Inflammatory macrophage treated with lipopolysaccharide for 4 hours (primary cell): ENCODE data around the gene RPTOR.
A peak's percentile ranks its signal among the peaks of the same experiment; 100 is the strongest.
"Not testable (repeated sequence)": the region's sequence is repeated elsewhere in the genome, so short reads cannot be mapped to it uniquely, and the experiment has no call there.

ENCODE experiments used
- DNase-seq: peaks from one replicate; pipeline ENCODE4 v3.0.0-alpha.2; 2020

Gene RPTOR

DNA sequence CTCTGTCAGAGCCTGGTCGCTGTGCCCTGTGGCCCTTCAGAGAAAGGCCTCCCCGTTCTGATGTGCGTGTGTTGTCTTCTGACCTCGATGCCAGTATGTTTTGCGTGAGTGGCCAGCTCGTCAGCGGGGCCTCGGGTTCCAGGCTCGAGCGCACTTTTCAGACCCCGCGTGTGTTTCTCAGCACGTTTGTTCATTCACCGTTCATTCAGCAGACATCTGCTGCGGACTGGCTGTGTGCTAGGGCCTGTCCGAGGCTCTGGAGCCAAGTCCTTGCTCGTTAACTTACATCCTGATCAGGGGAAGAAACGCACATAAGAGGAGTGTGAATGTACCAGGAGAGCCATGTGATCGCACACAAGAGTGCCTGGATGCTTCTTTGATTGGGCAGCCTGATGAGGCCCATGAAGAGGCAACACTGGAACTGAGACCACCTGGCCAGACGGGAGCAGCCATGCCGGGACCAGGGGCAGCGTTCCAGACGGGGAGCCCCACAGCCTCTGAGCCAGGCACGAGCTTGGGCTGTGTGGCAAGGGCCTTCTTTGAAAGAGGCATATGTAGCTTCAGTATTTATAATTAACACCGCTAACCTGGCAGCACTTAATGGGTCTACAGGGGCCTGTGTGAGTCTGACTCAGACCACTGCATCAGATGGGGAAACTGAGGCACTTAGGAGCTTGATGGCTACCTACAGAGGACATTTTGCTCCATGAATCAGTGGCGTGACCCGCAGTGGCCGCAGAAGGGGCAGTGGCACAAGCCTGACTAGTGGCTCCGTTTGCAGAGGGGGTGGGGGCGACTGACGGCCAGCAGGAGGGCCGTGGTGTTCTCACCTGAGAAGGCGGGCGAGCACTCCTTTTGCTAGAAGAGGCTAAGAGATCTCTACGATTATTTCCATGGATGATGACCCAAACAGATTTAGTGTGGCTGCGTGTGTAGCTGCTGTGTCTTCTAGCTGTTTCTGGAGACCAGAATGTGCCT is 259.1 kb downstream of the RPTOR start:
- no peak for DNase-seq

DNA sequence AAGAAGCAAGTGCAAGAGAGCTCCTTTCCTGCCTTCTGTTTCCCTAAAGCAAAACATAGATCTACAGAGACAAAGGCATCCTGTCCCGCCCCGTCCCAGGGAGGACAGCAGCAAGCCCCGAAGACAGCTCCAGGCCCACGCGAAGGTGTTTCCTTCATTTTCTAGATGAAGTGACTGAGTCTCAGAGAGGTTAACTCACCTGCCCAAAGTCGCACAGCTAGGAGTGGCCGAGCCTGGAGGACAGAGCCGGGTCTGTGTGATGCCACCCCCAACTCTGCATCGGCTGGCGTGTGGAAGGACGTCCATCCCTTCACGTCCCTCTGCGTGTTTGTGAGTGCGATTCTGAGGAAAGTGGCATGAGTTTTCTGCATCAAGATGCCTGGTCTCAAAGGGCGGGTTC is 259.8 kb downstream of the RPTOR start:
- no peak for DNase-seq

DNA sequence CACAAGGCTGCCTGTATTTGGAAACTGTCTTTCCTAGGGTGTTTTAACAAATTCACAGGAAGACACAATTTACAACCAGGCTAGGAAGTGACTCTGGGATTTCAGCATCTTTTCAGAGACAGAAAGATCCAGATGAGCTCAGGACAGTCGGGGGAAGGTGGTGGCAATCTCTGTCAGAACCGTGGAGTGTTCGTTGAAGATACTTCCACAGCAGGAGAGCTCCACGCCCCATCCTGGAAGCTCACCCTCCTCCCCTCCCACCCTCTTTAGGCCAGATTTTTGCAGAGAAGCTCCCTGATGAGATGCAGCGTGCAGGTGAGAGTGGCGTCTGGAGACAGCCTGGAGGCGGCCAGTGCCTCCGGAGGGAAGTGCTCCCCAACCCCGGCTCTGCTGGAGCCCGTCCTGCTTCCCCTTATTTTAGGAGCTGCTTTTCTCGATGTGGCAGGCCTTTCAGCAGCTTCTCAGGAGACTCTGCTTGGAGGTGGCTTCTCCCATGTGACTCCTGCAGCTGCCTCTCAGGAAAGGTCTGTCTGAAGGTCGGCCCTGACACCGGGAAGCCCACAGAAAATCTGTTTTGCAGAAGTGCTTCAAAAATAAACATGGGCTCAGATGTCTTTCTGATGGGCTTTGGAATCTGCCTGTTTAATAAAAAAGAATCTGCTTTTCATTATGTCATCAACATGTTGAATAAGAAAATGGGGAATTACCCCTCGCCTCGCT is 260.6 kb downstream of the RPTOR start:
- DNase-seq = no peak

DNA sequence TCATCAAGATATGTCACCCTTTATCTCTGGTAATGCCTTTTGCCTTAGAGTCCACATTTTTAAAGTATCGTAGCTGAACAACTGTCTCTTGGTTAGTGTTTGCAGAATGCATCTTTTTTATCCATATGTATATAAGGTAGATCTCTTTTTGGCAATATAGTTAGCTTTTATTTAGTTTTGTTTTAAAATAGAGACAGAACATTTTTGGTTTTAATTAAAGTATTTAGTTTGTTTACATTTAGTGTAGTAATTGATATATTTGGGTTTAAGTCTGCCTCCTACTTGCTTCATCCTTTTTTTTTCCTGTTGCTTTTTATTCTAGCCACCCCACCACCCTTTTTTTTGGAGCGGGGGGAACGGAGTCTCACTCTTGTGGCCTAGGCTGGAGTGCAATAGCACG is 262.4 kb downstream of the RPTOR start:
- no peak for DNase-seq

DNA sequence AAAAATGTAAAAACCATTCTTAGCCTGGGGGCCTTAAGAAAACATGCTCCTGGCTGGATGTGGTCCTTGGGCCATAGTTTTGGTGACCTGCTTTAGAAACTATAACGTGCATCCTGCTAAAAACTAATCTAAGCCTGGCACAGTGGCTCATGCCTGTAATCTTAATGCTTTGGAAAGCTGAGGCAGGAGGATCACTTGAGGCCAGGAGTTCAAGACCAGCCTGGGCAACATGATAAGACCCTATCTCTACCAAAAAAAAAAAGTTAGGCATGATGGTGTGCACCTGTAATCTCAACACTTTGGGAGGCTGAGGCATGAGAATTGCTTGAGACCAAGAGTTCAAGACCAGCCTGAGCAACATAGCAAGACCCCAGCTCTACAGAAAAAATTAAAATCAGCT is 263.2 kb downstream of the RPTOR start:
- no peak for DNase-seq

DNA sequence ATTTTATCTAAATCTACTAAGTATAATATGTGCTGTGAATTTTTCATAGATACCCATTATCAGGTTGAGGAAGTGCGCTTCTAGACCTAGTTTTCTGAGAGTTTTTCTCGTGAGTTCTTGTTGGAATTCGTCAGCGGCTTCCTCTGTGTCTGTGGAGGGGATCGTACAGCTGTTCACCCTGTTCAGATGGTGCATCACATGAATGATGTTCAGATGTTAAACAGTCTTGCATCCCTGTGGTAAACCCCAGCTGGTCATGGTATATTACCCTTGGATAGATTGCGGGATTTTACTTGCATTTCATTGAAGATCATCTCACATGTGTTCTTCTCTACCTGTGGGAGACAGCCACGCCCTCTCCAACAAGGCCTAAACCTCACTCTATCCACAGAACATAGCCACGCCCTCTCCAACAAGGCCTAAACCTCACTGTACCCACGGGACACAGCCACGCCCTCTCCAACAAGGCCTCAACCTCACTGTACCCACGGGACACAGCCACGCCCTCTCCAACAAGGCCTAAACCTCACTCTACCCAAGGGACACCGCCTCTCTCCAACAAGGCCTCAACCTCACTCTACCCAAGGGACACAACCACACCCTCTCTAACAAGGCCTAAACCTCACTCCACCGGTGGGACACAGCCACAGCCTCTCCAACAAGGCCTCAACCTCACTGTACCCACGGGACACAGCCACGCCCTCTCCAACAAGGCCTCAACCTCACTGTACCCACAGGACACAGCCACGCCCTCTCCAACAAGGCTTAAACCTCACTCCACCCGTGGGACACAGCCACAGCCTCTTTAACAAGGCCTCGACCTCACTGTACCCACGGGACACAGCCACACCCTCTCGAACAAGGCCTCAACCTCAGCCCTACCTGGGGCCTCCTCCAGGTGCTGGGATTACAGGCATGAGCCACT is 266.8 kb downstream of the RPTOR start:
- no peak for DNase-seq

DNA sequence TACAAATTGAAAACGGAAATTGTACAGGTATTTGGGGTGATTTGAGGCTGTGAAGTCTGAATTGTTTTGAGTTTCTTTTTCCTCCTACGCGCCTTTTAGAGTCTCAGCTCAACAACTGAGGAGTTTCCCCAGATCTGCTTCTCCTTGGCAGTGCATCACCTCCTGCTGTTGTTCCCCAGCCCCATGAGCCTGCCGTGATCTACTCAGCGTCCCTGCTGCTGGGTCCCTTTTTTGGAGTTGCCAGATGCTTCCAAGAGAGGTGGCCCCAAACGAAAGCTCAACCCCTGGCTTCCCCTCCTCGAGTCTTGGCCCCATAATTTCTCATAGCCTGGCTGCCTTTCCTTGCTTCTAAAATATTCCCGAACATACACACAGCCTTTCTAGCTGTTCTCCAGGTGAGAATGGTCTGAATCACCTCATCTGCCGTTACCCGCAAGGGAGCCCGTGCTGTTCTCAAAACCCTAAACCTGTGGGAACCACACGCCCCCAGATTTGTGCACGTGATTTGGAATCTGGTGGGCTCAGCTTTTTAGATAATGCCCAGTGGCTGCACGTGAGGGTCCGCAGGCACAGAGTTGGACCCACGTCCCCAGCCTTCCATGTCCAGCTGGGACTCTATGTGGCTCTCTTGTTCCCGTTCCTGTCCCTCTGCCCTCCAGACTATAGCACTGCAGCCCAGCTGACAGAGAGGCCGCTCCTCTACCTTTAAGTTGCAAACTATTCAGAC is 267.9 kb downstream of the RPTOR start:
- no peak for DNase-seq

DNA sequence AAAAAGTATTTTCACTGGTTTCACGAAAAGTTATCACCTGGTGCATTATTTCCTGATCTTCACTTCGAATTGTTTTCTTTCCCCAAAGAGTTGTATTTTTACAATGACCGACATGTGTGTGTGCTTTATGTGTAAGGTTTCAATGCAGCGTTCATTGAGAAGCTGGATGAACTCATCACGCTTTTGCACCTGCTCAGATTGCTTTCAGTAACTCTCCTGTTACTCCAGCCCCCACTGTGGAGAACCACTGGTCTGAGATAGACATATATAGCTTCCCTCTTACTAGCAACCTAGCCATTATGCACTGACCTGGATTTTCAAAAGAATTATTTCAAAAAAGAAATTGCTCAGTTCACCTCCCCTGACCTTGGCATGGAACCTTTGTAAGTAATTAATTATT is 268.7 kb downstream of the RPTOR start:
- DNase-seq = no peak

DNA sequence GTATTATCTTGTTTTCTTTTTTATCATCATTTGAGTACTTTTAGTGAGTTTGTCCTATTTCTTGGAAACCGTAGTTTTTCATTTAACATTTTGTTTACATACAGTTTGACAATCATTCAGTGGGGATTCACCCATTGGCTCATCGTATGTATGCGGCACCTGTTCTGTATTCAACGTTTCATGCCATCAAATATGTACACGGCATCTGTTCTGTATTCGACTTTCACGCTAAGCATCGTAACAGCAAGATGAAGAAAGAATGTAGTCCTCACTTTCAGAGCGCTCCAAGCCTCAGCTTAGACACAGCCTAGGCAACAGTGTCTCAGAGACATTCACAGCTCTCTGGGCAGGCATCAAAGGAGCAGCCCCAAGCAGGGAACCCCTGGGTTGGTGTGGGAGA is 269.9 kb downstream of the RPTOR start:
- DNase-seq = no peak

DNA sequence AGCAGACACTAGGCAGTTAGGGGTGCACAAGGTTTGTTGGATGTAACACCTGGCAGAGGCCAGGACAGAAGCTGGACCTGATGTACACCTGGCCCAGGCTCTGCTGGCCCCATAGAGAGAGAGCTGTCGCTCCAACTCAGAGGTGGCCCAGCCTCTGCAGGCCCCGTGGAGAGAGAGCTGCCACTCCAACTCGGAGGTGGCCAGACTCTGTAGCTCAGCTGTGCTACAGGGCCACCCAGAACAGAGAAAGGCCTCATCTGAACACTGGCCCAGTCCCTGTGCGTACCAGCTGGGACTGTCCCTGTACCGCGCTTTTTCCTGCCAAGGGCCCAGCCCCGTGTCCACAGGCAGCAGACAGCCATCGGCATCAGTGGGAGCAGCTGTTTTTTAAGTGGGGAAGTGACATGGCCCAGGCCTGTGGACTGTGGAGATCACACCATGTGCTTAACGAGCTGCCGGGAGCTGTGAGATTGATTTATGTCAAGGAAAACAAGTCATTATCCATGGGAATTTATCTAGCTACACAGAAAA is 270.6 kb downstream of the RPTOR start:
- no peak for DNase-seq

DNA sequence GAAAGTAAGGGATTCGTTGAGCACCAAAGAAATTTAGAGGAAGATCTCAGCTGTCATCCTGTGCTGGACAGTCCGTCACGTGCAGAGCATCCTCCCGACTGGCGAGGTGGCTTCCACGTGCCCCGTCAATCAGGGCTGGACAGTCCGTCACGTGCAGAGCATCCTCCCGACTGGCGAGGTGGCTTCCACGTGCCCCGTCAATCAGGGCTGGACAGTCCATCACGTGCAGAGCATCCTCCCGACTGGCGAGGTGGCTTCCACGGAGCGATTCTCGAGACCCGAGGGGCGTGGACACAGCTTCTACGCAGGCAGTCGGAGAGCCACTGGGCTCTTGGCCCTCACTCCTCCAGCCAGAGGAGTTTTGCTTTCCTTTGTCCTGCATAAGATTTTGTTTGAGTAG is 271.1 kb downstream of the RPTOR start:
- not testable (repeated sequence) for DNase-seq

DNA sequence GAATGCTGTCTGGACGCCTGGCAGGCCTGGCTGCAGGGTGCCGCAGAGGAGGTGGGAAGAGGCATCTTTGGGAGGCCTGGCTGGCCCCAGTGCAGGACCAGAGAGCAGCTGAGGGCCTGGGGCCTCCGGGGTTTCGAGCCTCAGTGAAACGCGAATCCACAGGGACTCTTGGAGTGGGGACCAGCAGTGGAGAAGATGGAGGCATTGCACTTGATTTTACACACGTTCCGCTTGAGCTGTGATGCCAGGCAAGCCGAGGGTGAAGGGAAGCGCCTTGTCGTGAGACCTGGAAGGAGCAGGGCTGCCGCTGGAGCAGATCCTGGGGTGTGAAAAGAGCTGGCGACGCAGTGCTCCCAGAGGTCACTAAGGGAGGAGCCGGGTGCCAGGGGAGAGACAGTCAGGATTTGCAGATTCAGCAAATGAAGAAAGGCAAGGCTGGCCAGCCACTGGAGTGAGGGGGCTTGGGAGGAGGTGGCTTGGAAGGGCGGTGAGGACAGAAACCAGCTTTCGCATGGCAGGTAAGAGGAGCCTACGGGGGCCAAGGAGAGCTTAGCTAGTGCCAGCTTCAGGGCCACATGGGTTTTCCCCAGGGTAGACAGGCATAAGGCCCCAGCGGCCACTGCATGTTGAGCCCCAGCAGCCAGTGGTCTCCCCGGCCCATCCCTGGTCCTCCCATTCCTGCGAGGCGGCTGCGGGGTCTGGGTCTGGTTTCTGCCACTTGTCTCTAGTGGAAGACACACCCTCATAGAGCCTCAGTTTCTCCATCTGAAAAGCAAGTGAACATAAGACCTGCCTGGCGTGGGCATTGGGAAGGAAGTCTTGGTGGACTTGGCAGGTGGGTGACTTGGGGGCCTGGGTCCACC is 271.8 kb downstream of the RPTOR start:
- no peak for DNase-seq

DNA sequence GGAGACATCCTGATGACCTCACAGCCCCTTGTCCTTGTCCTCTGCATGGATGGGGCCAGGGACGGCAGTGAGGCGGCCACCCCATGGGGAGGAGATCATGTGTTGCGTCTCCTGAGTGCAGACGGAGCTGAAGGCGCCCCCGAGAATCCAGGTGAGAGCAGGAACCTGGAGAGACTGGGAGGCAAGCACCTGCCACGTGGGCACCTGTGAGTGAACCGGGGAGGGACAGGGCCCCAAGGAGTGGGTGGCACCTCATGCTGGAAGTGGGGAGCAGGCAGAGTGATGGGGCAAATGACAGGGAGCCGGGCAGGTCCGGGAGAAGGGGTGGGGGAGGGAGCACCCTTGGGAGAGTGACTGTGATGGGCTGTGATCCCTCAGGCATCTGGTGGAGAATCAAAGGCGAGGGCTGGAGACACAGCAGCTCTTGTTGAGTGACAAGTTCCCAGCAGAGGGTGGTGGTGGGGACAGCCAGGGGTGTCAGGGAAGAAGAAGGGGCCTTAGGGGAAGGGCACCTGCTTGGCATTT is 272.7 kb downstream of the RPTOR start:
- no peak for DNase-seq

DNA sequence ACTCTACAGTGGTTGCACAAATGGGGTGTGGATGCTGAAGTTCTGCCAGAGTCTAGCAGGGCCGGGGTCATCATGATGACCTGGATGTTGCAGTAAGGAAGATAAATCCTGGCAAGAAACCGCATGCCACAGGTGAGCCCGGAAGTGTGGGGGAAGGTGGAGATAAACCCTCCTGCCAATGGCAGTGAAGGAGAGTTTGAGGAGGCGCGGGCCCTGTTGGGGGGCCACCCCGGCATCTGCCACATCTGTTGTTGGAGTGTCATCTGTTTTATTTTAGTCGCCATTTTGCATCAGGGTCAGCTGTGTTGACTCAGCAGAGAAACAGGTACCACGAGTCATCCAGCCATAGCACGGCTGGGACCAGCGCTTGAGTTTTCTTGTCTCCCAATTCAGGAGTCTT is 273.2 kb downstream of the RPTOR start:
- DNase-seq = no peak

DNA sequence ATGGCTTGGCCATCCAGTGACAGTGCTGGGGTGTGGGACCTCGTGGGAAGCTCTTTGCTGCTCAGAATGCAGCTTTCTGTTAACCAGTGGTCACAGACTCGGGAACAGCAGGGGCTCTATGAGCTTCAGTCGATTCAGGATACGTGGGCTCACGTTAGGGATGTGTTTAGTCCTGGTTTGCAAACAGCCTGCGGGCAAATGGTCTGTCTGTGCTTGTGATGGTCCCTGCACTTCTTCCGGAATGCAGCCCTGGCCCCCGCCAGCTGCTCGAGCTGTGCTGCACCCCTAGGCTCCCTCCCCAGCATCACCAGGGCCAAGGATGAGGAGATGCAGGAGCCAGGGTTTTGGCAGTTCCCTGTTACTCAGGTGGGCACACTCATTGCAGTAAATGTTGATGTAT is 274.2 kb downstream of the RPTOR start:
- DNase-seq = no peak

DNA sequence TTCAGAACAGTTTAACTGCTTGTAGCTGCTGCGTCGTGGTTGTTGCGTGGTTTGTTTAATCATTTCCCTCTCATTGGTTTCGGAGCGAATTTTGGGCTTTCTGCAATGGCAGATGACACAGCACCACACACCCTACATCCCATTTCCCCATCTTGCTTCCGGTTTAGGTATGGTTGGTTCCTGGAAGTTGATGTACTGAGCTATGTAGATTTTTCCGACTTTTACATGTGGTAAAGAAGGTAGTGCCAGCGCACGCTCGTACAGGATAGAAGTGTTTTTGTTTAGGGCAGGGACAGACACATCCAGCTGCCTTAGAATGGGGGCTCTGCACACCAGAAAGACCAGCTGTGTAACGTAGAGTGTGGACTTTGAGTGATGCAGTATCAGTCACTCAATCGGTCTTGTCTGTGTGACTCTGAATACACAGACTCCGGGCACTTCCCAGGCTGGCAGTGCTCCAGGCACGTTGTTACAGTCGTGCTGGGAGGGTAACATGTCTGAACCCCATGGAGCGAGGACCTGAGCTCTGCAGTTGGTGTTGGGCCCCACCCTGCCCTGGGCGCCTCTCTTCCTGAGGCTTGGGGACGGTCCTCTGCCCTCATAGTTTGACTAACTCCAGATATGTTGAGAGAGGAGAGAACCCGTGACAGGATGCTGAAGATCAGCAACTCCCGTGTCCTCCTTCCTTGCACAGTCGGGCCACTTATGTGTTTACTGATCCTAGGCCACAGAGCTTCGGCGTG is 275.0 kb downstream of the RPTOR start:
- peak; percentile 55 for DNase-seq

DNA sequence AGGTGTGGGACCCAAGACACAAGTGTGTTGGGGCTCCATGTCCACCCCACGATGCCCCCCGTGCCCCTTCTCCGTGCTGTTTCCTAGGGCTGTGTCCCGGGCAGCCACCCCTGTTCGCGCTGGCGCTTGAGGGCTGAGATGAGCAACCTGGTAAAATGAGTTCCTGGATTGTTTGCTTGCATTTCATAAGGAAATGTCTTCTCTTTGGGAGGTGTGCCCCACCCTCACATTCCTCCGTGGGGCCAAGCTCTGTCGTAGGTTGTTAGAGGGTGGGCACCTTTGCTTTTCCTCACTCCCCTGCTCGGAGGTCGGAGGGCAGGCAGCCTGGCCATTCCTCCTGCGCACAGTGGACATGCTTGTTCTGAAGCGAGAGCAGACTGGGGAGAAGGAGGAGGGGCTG is 275.7 kb downstream of the RPTOR start:
- DNase-seq = no peak

DNA sequence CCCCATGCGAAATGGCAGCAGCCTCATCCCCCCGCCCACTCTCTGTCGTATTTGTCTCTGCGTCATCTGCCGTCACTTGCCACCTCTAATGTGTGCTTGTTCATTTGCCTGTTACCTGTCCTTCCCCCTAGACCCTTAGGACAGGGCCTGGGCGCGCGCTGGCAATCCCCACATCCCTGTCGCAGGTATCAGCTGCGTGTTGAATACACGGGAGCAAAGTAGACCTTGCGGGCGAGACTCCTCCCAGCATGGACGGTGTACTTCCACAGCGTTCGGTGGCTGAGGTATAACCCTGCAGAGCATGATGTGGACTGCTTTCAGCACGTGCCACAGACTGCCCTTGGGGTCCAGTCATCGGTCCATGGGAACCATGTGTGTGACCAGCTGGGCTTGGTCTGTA is 276.9 kb downstream of the RPTOR start:
- no peak for DNase-seq

DNA sequence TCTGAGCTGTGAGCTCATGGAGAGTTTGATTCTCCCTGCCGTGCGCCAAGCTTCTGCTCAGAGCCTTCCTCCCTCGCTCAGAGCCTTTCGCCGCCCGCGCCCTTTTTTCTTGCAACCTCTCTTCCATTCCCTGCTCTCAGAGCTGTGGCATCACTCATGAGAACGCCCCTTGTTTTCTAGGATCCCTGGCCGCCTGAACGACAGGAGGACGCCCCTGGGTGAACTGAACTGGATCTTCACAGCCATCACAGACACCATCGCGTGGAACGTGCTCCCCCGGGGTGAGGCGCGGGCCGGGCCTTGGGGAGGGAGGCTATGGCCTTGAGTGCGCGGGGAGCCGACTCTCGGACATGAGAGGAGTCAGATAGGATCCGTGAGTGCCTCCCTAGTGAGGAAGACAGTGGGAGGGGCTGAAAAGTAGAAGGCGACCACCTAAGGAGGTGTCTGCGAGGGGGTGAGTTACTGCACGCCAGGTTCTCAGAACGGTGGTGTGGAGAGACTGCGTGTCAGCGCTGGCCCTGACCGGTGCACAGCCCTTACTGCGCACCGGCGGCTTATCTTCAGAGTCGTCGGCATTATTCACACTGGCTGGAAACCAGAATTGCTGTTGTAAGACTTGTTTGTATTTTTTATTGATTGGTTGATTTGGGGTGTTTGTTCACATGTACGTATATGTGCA is 277.5 kb downstream of the RPTOR start:
- DNase-seq = no peak
